GM12891 (cell line): Measurements from ENCODE around the gene ZNF154. TPM values are rescaled to one million over a fixed set of nuclear protein-coding genes. Genes with fewer than 3 reads are reported as not detected.
"Not testable (repeated sequence)": the region's sequence is repeated elsewhere in the genome, so short reads cannot be mapped to it uniquely, and the experiment has no call there.

ENCODE experiments used
- DNase-seq: peaks from one replicate; pipeline ENCODE4 v3.0.0; 2011; ENCODE audit warnings: low spot score; ENCODE audit not compliant: insufficient read length
- FAIRE-seq: peaks from 2 replicates; lab custom pipeline; 2011; peaks lifted over from hg19 to GRCh38; lab: Jason Lieb, UNC
- PAX5 ChIP-seq: IDR thresholded peaks from 2 replicates; pipeline ENCODE4 v1.6.1; 2011; ENCODE audit warnings: low read length, moderate library complexity, mild to moderate bottlenecking; ENCODE audit not compliant: insufficient read depth, severe bottlenecking
- POLR2A ChIP-seq: IDR thresholded peaks from 2 replicates; pipeline ENCODE4 v1.6.1; 2011; ENCODE audit warnings: low read depth, low read length, control low read depth
- POLR2AphosphoS5 ChIP-seq: IDR thresholded peaks from 2 replicates; pipeline ENCODE4 v1.6.1; 2011; ENCODE audit warnings: low read depth, low read length, control low read depth
- POU2F2 ChIP-seq: IDR thresholded peaks from 2 replicates; pipeline ENCODE4 v1.6.1; 2011; ENCODE audit warnings: low read depth, mild to moderate bottlenecking, control low read depth, low read length, moderate library complexity
- SPI1 ChIP-seq: IDR thresholded peaks from 2 replicates; pipeline ENCODE4 v1.6.1; 2011; ENCODE audit warnings: low read depth, low read length, control low read depth
- TAF1 ChIP-seq: IDR thresholded peaks from 2 replicates; pipeline ENCODE4 v1.6.1; 2011; ENCODE audit warnings: low read depth, low read length, control low read depth
- polyA plus RNA-seq: library from polyadenylated mRNA; unstranded; fragments of >200 nt; gene quantifications from one replicate; pipeline ENCODE4 v1.2.1, GENCODE V29; 2012; ENCODE audit warnings: low read depth, missing spikeins, inconsistent platforms; ENCODE audit not compliant: missing spikeins

ZNF154 gene
- polyA plus RNA-seq = 2.2 TPM

DNA sequence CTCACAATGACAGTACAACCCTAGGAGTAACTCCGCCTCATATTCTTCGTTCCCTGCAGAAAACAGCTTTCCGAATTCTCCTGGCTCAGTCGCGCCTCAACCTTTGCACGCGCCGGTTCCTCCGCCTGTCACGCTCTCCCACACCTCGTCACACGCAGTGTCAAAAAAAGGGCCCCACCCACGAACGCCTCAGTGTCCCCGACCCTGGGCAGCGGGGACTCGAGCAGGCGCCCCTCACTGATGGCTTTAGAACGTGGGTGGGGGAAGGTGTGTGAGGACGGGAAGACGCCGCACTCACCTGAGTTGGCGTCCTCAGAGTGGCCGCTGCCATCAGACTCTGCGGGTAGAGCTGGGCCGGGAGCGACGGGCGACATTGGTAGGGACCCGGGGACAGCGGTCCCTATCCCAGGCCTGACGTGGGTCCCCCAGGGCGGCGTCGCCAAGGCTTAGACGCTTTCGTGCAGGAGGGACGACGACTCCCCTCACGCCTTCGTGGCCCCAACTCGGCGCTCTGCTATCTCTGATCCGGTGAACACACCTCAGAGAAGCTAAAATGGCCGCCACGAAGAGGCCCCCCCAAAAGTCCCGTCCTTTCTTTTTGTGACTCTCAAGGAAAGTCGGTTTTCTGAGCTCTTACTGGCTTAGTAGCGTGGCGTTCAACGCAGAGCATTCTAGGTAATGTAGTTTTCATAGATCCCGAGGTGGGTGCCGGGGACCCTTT lies at the start of gene ZNF154:
Gene ZNF154 (minus strand): TSS at position 564 of the 721 bp plus-strand sequence. CDS start 233 bp downstream, at position 331.
- FAIRE-seq = peak; percentile 41
- DNase-seq = peak; percentile 56
- TF ChIP-seq PAX5 (no peak), POU2F2 (no peak), TAF1 (no peak), POLR2AphosphoS5 (peak; percentile 58; the same call in 1 of the 2 replicates), SPI1 (no peak), POLR2A (peak; percentile 45; the same call in 1 of the 2 replicates)

DNA sequence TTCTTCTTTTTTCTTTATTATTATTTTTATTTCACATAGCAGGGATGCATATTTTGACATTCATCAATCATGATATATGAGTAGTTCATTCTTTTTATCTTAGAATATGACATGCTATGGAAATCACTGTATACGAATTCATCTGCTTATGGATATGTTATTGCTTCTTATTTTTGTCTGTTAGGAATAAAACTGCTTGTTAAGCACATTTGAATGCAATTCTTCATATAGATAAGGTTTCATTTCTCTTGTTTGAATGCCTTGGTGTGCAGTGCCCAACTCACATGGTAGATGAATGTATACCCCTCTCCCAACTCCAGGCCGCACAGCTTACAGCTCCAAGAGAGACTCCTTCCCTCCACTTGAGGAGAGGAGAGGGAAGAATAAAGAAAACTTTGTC lies 48.9 kb upstream of the ZNF154 start:
- DNase-seq = no peak
- no peak for FAIRE-seq
- TF ChIP-seq PAX5 (no peak), POLR2A (no peak), POU2F2 (no peak), POLR2AphosphoS5 (no peak), SPI1 (no peak), TAF1 (no peak)

GRCh38 chr19:57755031-57755430 lies 46.0 kb upstream of the ZNF154 start:
- DNase-seq (no peak), FAIRE-seq (no peak)
- no peak for TF ChIP-seq POU2F2

DNA sequence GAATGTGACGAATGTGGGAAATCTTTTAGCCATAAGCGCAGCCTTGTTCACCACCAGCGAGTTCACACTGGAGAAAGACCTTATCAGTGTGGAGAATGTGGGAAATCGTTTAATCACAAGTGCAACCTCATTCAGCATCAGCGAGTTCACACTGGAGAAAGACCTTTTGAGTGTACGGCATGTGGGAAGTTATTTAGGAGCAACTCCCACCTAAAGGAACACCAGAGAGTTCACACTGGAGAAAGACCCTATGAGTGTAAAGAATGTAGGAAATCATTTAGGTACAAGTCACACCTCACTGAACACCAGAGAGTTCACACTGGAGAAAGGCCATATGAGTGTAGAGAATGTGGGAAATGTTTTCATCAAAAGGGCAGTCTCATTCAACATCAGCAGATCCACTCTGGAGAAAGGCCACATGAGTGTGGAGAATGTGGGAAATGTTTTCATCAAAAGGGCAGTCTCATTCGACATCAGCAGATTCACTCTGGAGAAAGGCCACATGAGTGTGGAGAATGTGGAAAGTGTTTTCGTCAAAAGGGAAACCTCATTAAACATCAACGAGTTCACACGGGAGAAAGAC lies 45.2 kb upstream of the ZNF154 start:
- DNase-seq = no peak
- FAIRE-seq = peak; percentile 16
- TF ChIP-seq POLR2A (peak; percentile 21; the same call in 1 of the 2 replicates), POU2F2 (no peak), TAF1 (no peak)

DNA sequence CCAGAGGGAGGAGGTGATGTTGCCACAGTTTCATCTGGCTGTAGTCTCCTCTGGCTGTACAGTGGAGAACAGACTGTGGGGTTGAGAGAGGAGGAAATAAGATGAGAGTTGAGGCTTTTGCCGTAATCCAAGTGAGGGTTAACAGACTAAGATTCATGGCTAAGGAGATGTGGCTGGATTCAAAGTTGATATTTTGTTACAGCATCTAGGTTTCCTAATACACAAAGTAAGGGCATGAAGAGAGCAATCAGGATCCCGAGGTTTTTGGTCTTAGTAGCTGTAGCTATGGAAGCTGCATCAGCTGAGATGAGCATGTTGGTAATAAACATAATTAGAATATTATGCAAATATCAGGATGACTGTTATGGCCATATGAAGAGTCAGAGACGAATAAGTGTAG lies 39.0 kb upstream of the ZNF154 start:
- no peak for FAIRE-seq
- no peak for DNase-seq
- TF ChIP-seq TAF1 (no peak), PAX5 (no peak)

GRCh38 chr19:57747472-57747807 lies 38.4 kb upstream of the ZNF154 start:
- peak; percentile 31 for FAIRE-seq
- no peak for DNase-seq
- TF ChIP-seq POU2F2 (no peak), POLR2A (no peak), TAF1 (no peak), POLR2AphosphoS5 (no peak), PAX5 (no peak), SPI1 (no peak)

DNA sequence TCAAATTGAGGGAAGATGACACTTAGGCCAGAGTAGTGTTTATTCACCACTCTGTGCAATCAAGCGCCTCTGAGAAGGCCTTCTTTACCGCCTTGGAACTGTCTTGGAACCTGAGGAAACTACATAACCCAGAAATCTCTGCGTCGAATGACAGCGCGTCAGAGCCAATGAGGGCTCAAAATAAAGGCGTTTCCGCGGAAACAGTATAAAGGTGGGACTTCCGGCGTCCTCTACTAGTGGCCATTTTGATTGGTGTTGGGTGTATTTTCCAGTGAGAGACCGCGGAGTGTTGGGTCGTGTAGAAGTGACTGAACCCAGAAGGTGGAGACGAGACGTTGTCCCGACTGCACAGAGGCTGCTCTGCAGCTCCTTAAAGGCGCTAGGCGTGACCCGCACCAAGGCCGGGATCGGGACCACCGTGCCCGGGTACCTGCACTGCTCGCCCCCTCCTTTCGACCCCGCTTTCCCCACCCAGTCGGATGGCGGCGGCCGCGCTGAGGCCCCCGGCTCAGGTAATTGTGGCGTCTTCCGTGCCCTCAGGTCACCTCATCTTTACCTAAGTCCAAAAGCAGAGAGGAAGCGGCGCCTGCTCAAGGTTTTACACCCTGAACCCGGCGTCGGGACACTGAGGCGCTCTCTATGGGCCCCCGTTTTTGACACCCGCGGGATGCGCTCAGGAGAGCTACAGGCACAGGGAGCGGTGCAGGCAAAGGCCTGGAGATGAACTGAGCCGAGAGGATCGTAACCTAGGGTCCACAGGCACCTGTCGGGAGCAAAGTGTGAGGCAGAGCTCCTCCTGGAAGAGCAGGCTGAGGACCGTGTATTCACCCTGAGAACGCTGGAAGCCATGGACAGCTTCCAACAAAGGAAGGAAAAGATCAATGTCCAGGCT lies 37.8 kb upstream of the ZNF154 start, which contains the start of gene ZNF776:
Gene ZNF776 (plus strand): TSS at position 236 of the 892 bp plus-strand sequence. CDS start 244 bp downstream, at position 480.
- DNase-seq (peak; percentile 80), FAIRE-seq (peak; percentile 94)
- TF ChIP-seq SPI1 (no peak), TAF1 (peak; percentile 73; the same call in 1 of the 2 replicates), POLR2AphosphoS5 (peak; percentile 88), POLR2A (peak; percentile 92), PAX5 (no peak), POU2F2 (peak; percentile 23; the same call in 1 of the 2 replicates)

- FAIRE-seq = not testable (repeated sequence)
These were observed 29.8 kb upstream of the ZNF154 start for GRCh38 chr19:57738770-57739169.

DNA sequence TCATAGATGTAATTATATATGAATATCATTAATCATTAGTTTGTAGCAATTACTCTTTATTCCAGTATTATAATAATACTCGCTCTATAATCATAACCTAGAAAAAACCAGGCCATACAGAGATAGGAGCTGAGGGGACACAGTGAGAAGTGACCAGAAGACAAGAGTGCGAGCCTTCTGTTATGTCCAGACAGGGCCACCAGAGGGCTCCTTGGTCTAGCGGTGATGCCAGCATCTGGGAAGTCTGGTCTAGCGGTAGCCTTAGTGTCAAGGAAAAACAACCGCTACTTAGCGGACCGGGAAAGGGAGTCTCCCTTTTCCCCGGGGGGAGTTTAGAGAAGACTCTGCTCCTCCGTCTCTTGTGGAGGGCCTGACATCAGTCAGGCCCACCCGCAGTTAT lies 29.3 kb upstream of the ZNF154 start:
- not testable (repeated sequence) for FAIRE-seq, DNase-seq

More at GRCh38 chr19:57738770-57739169, 29.8 kb upstream of the ZNF154 start:
- DNase-seq = not testable (repeated sequence)

- DNase-seq (no peak), FAIRE-seq (no peak)
- TF ChIP-seq SPI1 (no peak), PAX5 (no peak), POLR2AphosphoS5 (no peak), TAF1 (no peak), POU2F2 (no peak), POLR2A (no peak)
These were observed 11.9 kb upstream of the ZNF154 start for GRCh38 chr19:57720878-57721277.
